ENCODE measurements around the gene C6orf58. TPM values are rescaled to one million over a fixed set of nuclear protein-coding genes. Genes with fewer than 3 reads are reported as not detected.

The C6orf58 gene
- total RNA-seq (2014; rRNA removed; shearing (Covaris generic)) = 0.10 TPM in 1 of 2 replicates, not detected in the other
- polyA plus RNA-seq (2015; cell fraction: cytosol; rRNA removed) = not detected in 2 replicates
- polyA plus RNA-seq (2015; cell fraction: nucleus; rRNA removed) = 0.18 TPM in 1 of 2 replicates, not detected in the other

GRCh38 chr6:127576874-127577273 lies at the start of gene C6orf58:
Gene C6orf58, plus strand, starts transcription at chr6:127577174. Its CDS starts 12 bp downstream, at chr6:127577186.
- DNase-seq (ENCODE audit: low read depth) = no peak

DNA sequence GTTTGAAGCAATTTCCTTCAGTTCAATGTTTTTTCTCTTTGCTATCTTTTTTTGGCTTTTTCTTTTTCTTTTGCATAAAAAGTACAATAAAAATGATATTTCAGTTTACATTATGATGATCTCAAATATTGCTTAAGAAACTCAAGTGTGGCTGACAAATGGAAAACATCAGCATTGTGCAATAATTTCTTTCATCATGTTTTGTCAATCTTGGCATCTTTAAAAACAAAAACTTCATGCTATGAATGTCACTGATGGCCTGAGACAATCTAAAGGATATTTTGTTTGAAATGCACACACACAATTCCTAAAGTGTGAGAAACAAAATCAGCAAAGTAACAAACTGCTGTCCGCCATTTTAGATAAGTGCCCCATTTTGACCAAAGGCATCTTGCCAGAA lies 44.0 kb upstream of the C6orf58 start:
- no peak for DNase-seq (ENCODE audit: low read depth)

GRCh38 chr6:127533736-127534135 lies 43.2 kb upstream of the C6orf58 start:
- DNase-seq (ENCODE audit: low read depth) = no peak

- no peak for DNase-seq (ENCODE audit: low read depth)
Observed at GRCh38 chr6:127538750-127539264, 38.2 kb upstream of the C6orf58 start.

DNA sequence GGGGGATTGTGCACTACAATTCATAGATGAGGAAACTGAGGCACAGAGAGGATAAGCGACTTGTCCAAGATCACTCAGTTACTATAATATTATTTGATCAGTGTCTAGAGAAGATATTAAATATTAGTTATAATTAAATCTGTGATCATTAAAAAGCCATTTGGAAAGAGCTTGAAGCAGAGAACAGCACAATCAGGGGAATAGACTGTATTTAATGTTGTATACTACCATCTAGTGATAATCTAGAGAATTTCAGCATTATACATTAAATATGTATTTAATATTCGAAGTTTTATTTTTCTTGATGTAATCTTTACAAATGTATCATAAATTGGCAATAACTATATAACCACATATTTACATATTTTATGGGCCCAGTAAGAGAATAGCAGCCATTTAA lies 37.7 kb upstream of the C6orf58 start:
- no peak for DNase-seq (ENCODE audit: low read depth)

DNA sequence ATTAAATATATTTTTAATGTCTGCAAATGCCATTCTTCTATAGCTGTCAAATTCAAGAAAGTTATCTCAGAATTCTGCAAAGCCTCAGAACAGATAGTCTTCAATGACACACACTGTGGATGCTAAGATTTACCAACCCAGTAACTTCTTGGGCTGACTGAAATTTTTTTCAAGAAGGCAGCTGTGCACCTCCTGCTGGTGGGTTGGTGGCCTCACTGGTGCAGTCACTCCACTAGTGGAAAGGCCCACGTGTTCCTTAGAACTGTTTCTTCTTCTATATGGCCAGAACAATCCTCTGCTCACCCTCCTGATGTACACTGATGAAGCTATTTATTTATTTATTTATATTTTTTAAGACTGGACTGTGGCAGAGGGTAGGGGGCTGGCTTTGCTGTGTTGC lies 29.8 kb upstream of the C6orf58 start:
- no peak for DNase-seq (ENCODE audit: low read depth)

- DNase-seq (ENCODE audit: low read depth) = peak; percentile 23
Observed at GRCh38 chr6:127547904-127548649, 28.9 kb upstream of the C6orf58 start.

- no peak for DNase-seq (ENCODE audit: low read depth)
Observed at GRCh38 chr6:127550403-127550802, 26.6 kb upstream of the C6orf58 start.

GRCh38 chr6:127554435-127555006 lies 22.5 kb upstream of the C6orf58 start:
- peak; percentile 44 for DNase-seq (ENCODE audit: low read depth)

GRCh38 chr6:127561660-127562059 lies 15.3 kb upstream of the C6orf58 start:
- no peak for DNase-seq (ENCODE audit: low read depth)

DNA sequence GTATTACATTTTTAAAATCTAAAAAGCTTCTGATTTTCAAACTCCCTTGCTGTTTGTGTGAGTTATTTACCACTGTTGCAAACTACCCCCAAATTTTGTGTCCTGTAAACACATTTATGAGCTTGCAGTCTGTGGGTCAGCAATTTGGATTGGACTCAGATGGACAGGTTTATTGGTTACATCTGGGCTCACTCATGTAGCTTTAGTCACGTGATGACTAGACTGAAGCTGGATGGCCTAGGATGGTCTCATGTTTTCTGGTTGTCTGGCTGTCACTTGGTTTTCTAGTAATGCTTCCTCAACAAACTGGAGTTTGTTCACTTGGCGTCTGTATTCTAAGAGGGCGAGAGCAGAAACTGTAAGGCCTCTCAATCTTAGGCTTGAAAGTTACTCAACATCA lies 12.2 kb upstream of the C6orf58 start:
- no peak for DNase-seq (ENCODE audit: low read depth)

GRCh38 chr6:127566119-127566518 lies 10.9 kb upstream of the C6orf58 start:
- DNase-seq (ENCODE audit: low read depth) = no peak

- DNase-seq (ENCODE audit: low read depth) = no peak
Observed at GRCh38 chr6:127566651-127567050, 10.3 kb upstream of the C6orf58 start.

DNA sequence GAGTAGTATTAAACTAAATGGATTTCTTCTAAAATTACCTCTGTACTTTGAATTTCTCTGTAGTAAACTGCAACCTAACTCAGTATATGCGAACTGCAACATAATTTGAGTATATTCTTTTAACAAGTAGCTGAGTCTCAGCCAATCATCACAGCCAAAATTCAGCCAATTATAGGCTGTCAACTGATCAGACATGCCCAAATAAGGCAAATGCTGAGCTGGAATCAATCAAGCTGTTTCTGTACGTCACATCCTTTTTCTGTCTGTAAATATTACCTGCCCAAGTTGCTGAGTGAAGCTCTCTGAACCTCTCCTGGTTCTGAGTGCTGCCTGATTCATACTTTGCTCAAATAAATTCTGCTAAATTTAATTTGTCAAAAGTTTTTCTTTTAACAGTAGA lies 9.5 kb upstream of the C6orf58 start:
- no peak for DNase-seq (ENCODE audit: low read depth)

GRCh38 chr6:127570739-127571389 lies 6.1 kb upstream of the C6orf58 start:
- DNase-seq (ENCODE audit: low read depth) = peak; percentile 20

DNA sequence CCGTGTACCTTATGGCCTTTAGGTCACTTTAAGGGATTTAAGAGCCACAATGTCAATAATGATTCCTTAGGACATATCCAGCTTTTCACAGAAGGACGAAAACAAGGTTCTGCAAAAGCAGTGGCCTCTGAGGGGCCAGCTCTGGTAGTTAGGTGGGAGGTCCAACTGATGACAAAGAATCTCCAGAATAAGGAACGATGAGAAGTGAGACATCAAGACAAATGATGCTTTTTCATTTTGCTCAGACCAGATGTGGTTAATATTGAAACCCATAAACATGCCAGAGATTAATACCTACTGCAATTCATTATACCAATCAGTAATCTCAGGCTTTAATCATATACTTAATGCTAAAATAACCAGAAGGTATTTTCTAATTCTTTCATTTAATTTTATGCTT lies 1.9 kb downstream of the C6orf58 start:
- no peak for DNase-seq (ENCODE audit: low read depth)

- DNase-seq (ENCODE audit: low read depth) = no peak
Observed at GRCh38 chr6:127581576-127581975, 4.6 kb downstream of the C6orf58 start.

DNA sequence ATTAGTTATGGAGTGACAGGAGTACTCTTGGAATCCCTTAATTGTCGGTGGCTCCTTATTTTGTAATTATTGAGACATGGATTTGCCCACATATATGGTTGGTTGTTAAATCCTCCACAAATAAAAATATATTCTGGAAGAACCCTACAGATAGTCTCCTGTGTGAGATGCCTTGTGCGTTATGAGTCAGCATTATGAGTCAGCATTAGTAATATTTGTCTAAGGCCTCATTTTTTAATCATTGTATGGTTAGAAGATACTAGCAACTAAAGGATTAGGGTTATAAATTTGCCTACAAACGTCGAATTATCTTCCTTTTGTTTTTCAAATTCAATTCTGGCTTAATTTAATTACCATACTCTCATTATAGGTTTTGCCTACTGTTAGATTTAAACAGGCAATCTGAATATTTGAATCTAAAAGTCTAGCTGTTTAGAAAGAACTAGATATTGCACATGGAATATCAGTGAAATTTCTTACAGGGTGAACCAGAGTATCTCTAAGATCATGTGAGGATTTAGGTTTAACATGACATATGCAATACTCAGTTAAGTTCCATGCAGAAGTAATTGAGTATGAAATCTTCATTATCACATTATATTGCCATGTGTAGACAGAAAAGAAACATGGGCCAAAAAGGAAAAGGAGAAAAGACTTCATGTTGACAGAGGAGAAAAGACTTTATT lies 5.9 kb downstream of the C6orf58 start:
- peak; percentile 84 for DNase-seq (ENCODE audit: low read depth)

GRCh38 chr6:127585123-127585522 lies 8.1 kb downstream of the C6orf58 start:
- DNase-seq (ENCODE audit: low read depth) = no peak

GRCh38 chr6:127586372-127586771 lies 9.4 kb downstream of the C6orf58 start:
- DNase-seq (ENCODE audit: low read depth) = no peak

DNA sequence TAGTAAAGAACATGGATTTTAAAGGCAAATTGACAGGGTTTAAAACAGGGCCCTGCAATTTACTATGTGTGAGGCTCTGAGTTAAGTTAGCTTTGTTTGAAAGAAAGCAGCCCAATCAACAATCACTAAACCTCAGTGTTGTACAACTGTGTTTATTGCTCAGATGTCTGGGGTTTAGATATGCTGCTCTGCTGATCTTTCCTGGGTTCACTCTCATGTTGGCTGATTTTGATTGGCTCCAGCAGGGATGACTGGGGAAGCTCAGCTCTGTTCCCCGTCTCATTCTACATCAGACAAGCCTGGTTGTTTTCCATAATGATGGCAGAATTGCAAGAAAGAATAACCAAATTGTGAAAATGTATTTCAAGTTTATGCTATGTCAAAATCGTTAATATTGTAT lies 10.9 kb downstream of the C6orf58 start:
- DNase-seq (ENCODE audit: low read depth) = no peak

- no peak for DNase-seq (ENCODE audit: low read depth)
Observed at GRCh38 chr6:127589135-127589534, 12.2 kb downstream of the C6orf58 start.

All from HT1080 (cell line).